Peyer's patch (tissue), 4 donors: ENCODE data around the gene EIF1.

Source experiments
- POLR2A ChIP-seq, 2 donors: fragments of 450-650 bp; IDR thresholded peaks; one replicate each; pipeline ENCODE4 v1.5.1; 2017; ENCODE audit warnings: antibody characterized with exemption in 2 of 2, mild to moderate bottlenecking in 2 of 2, moderate library complexity in 2 of 2
- TF ChIP-seq, protein P1 (sequence below), 6 experiments: fragments of 450-650 bp in 4 of 6; fragments of 200-600 bp in 2 of 6; sonication (generic) in 1 of 6; IDR thresholded peaks; one replicate each; pipeline ENCODE4 v1.5.1; 2017 to 2019; ENCODE audit warnings: antibody characterized with exemption in 6 of 6, mild to moderate bottlenecking in 3 of 6, moderate library complexity in 1 of 6

DNA sequence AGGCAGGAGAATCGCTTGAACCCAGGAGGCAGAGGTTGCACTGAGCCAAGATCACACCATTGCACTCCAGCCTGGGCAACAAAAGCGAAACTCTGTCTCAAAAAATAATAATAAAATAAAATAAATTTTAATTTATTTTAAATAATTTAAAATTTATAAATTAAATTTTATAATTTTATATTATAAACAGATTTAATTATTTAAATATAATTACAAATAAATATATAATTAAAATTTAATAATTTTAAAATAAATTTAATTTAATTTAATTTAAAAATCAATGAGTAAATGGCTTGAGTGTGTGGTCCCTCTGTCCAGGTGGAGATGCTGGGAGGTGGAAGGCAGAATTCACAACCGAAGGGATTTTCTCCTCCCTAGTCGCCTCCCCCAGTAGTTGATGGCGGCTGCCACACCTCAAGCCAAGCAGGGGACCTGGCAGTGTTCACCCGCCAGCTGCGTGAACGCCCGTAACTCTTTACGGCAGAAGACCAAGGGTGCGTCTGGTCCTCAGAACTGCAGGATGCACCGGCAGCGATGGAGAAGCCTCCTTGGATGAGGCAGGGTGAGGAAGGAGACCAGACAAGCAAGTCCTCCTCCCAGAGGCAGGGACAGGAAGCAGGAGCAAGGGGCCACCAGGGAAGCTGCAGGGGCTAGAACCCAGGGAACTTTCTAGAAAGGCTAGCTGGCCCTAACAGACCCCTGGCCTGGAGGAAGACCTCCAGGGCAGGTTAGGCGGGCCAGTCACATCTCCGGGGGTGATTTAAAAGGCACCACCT, 41.5 kb upstream of the EIF1 start:
- TF ChIP-seq POLR2A (IDR thresholded peaks at IDR 0.05) = peak in 1 of 2 donors; percentile 12
- TF ChIP-seq, protein P1, sequence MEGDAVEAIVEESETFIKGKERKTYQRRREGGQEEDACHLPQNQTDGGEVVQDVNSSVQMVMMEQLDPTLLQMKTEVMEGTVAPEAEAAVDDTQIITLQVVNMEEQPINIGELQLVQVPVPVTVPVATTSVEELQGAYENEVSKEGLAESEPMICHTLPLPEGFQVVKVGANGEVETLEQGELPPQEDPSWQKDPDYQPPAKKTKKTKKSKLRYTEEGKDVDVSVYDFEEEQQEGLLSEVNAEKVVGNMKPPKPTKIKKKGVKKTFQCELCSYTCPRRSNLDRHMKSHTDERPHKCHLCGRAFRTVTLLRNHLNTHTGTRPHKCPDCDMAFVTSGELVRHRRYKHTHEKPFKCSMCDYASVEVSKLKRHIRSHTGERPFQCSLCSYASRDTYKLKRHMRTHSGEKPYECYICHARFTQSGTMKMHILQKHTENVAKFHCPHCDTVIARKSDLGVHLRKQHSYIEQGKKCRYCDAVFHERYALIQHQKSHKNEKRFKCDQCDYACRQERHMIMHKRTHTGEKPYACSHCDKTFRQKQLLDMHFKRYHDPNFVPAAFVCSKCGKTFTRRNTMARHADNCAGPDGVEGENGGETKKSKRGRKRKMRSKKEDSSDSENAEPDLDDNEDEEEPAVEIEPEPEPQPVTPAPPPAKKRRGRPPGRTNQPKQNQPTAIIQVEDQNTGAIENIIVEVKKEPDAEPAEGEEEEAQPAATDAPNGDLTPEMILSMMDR (IDR thresholded peaks at IDR 0.05) = no peak
